GM12865 (cell line): ENCODE results near the gene MYO18B.

Experiments used
- DNase-seq: peaks from one replicate; pipeline ENCODE4 v3.0.0; 2010; ENCODE audit warnings: low read depth
- H3K4me3 ChIP-seq: 2 replicates; pipeline ENCODE4 v1.5.1; 2011; ENCODE audit warnings: mild to moderate bottlenecking, low read depth, low read length, control low read depth
- CTCF ChIP-seq: IDR thresholded peaks from 2 replicates; pipeline ENCODE4 v1.5.1; 2011; ENCODE audit warnings: low read length, control low read depth, low read depth, inconsistent platforms; ENCODE audit not compliant: insufficient read depth; ENCODE audit errors: missing control alignments

The MYO18B gene

DNA sequence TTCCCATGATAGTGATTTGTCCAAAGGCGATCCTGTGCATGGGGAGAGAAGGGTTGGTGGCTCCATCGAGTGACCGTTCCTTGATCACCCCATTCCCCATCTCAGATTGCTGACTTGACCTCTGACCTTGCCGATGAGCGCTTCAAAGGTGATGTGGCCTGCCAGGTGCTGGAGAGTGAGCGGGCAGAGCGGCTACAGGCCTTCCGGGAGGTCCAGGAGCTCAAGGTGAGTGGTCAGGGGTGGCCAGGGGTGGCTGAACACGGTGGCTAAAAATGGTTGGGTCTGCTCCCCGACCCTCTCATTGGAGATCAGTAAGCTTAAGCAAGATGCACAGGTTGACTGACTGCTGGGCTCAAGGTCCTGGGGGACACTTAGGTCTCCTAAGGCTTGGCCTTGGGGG, 148.7 kb downstream of the MYO18B start:
- DNase-seq, result no peak
- no peak overlapping the region for H3K4me3 ChIP-seq
- no peak for TF ChIP-seq CTCF

DNA sequence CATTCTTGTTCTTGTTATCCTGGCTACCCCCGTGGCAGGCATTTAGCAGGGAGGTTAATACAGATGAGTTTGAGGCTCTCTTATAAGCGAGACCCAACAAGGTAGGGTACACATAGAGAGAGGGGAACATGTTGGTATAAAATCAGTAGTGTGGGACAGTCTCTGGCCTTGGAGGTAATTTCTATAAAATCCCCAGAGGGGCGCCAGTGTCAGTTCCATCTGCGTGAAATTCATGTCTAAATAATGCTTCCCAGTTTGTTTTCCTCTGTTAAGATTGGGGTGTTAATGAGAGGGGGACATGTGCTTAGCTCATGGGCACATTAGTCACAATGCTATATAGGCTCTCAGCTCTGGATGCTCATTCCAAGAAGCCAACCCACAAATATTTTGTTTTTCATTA, 150.7 kb downstream of the MYO18B start:
- no peak for DNase-seq
- H3K4me3 ChIP-seq, result no peak overlapping the region
- TF ChIP-seq CTCF, result no peak

GRCh38 chr22:25895678-25896077, 153.7 kb downstream of the MYO18B start:
- TF ChIP-seq CTCF, result no peak
- no peak overlapping the region for H3K4me3 ChIP-seq
- no peak for DNase-seq

- TF ChIP-seq CTCF, result peak; percentile 25
- H3K4me3 ChIP-seq, result no peak overlapping the region
- peak; percentile 28 for DNase-seq
Measured at GRCh38 chr22:25896098-25896497, 154.1 kb downstream of the MYO18B start.

DNA sequence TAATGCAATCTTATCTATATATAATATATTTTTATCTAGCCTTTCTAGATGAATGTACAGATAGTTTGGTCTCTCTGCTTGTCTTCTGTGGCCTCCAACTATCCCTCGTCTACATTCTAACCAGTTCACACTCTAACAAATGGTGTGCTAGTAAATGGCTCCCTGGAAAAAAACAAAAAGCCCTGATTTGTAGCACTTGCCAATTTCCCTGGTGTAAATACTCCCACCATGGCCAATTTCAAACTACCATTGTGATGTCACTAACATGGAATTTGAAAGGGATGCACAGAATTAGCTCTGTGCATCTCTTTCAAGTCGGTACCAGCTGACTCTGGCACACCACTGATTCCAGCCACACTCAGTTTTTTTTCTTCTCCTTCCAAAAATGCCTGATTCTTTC, 154.6 kb downstream of the MYO18B start:
- TF ChIP-seq CTCF, result no peak
- no peak for DNase-seq
- no peak overlapping the region for H3K4me3 ChIP-seq

DNA sequence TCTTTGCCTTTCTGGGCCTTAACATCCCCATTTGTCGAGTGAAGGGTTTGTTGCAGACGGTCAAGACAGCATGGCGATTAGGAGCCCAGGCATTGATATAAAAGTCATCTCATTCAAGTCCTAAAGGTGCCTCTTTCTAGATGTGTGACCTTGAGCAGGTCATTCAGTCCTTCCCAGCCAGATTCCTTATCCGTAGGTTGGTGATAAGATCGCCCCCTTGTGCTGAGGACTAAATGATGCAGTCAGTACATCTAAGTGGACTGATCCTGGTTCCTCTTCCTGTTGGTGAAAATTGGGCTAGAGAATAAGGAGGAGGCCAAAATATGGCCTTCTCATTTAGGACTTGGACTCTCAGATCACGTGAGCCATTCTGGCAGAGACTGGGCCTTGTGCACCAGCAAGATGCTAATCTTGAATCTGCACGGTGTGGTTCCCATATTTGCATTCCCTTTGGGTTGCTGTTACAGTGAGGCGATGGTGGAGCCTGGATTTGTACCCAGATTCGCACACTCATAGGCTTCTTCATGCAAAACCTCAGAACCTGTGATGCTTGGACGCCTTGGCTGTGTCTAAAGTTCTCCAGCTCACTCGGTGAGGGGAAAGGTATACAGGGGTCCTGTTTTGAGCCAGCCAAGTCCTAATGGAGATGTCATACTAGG, 156.8 kb downstream of the MYO18B start:
- TF ChIP-seq CTCF, result peak; percentile 41
- no peak overlapping the region for H3K4me3 ChIP-seq
- DNase-seq, result peak; percentile 29

GRCh38 chr22:25899566-25899965, 157.6 kb downstream of the MYO18B start:
- no peak for DNase-seq
- H3K4me3 ChIP-seq, result no peak overlapping the region
- no peak for TF ChIP-seq CTCF
